ENCODE data around the gene TNFRSF1B. TPM values are rescaled to one million over a fixed set of nuclear protein-coding genes. Genes with fewer than 3 reads are reported as not detected.

Gene TNFRSF1B
- total and polyA plus RNA-seq, 5 donors from 2014 or later = 252 to 450 (median 394) TPM

DNA sequence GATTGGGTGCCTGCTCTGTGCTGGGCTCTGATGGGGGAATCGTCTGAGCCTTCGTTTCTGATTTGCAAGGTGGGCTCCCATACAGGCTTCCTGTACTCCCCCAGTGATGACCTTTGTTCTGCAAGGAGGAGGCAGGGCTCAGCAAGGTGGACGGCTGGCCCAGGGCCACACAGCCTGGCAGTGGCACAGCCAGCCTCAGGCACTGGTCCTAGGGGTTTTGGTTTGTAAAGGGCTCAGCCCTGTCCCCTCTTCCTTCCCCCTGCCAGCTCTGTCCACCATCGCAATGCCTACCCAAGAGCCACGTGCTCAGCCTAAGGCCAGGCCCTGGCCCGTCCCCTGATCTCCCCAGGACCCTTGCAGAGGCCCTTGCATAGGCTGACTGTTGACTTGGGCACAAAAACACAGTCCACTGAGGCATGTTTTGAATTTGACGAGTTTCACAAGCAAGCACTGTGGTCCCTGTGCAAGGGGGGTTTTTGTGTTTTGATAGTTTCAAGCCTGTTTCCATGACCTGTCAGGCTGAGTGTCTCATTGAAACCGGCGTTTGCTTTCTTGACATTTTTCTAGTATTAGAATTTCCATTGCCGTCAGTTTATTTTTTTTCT is 39.5 kb upstream of the TNFRSF1B start:
- Mint-ChIP-seq H3K36me3 (no peaks in the 10 kb centered on the region), H3K27ac (peak overlapping the region; percentile 98 to 99 (median 98)), H3K4me1 (peaks cover 13 to 74% (median 48%) of the 10 kb centered on the region in 4 donors), H3K27me3 (no peaks in the 10 kb centered on the region), H3K9me3 (no peaks in the 10 kb centered on the region), H3K4me3 (peak overlapping the region; percentile 67 to 79 (median 79))
- Histone ChIP-seq H3K36me3 (ENCODE audit: control insufficient read depth, insufficient read depth, low read length) (no peaks in the 10 kb centered on the region), H3K27me3 (ENCODE audit: control insufficient read depth, insufficient read depth, low read length) (no peaks in the 10 kb centered on the region), H3K4me3 (ENCODE audit: low read depth, low read length) (peak overlapping the region; percentile 42), H3K27ac (ENCODE audit: insufficient read depth, low read length, poor library complexity, severe bottlenecking) (peak overlapping the region; percentile 80), H3K9me3 (ENCODE audit: control insufficient read depth in 2 of 2, low read length in 2 of 2) (no peaks in the 10 kb centered on the region), H3K4me1 (ENCODE audit: control insufficient read depth, insufficient read depth, low read length, poor library complexity, severe bottlenecking) (peaks cover 63% of the 10 kb centered on the region)
- DNase-seq (peak in 2 of 3 donors; percentile 57 to 75), ATAC-seq (ENCODE audit: low read depth in 2 of 2) (peak; percentile 13 to 36)

DNA sequence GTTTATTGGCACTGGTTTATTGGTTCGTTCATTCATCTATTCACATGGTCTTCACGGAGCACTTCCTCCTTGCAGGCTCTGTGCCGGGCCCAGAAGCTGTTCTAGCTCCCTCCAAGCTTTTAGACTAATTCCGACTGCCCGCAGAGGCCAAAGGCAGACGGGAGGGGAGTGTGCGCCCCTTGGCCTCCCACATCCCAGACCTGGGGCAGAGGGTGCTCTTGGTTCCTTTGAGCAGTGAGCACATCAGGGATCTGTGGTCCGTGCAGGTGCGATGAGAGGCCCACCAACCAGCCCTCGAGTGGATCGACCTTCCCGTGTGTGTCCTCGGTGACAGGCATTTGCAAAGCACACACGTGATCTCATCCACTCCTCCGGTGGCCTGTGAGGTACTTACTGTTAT is 38.7 kb upstream of the TNFRSF1B start:
- Mint-ChIP-seq H3K9me3 (no peaks in the 10 kb centered on the region), H3K27ac (peak overlapping the region; percentile 98 to 99 (median 98)), H3K36me3 (no peaks in the 10 kb centered on the region), H3K4me3 (peak overlapping the region; percentile 67 to 79 (median 79)), H3K27me3 (no peaks in the 10 kb centered on the region), H3K4me1 (peaks cover 17 to 82% (median 55%) of the 10 kb centered on the region in 4 donors)
- H3K9me3 ChIP-seq (ENCODE audit: control insufficient read depth in 2 of 2, low read length in 2 of 2) = no peaks in the 10 kb centered on the region
- peaks cover 71% of the 10 kb centered on the region for H3K4me1 ChIP-seq (ENCODE audit: control insufficient read depth, insufficient read depth, low read length, poor library complexity, severe bottlenecking)
- ATAC-seq (ENCODE audit: low read depth in 2 of 2) = no peak
- H3K27ac ChIP-seq (ENCODE audit: insufficient read depth, low read length, poor library complexity, severe bottlenecking) = peak overlapping the region; percentile 80
- H3K4me3 ChIP-seq (ENCODE audit: low read depth, low read length) = peak overlapping the region; percentile 42
- no peaks in the 10 kb centered on the region for H3K27me3 ChIP-seq (ENCODE audit: control insufficient read depth, insufficient read depth, low read length)
- H3K36me3 ChIP-seq (ENCODE audit: control insufficient read depth, insufficient read depth, low read length) = no peaks in the 10 kb centered on the region
- DNase-seq = peak in 1 of 3 donors; percentile 65

DNA sequence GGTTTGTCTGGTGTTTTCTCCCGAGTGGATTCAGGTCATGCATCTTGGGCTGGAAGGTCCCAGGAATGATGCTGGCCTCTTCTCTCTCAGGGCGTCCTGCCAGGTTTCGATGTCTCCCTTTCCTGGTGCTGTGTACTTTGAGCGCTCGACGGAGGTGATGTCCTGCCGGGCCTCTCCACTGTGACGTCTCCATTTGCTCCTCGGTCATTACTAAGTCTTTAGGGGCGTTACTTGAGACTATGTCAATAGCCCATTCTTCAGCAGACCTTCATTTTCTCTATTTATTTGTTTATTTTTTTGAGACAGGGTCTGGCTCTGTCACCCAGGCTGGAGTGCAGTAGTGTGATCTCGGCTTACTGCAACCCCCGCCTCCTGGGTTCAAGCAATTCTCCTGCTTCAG is 37.2 kb upstream of the TNFRSF1B start:
- Histone ChIP-seq H3K4me1 (ENCODE audit: control insufficient read depth, insufficient read depth, low read length, poor library complexity, severe bottlenecking) (peaks cover 76% of the 10 kb centered on the region), H3K27me3 (ENCODE audit: control insufficient read depth, insufficient read depth, low read length) (no peaks in the 10 kb centered on the region), H3K4me3 (ENCODE audit: low read depth, low read length) (no peak overlapping the region), H3K27ac (ENCODE audit: insufficient read depth, low read length, poor library complexity, severe bottlenecking) (no peak overlapping the region), H3K9me3 (ENCODE audit: control insufficient read depth in 2 of 2, low read length in 2 of 2) (no peaks in the 10 kb centered on the region), H3K36me3 (ENCODE audit: control insufficient read depth, insufficient read depth, low read length) (no peaks in the 10 kb centered on the region)
- ATAC-seq (ENCODE audit: low read depth in 2 of 2) = no peak
- Mint-ChIP-seq H3K4me1 (peaks cover 19 to 91% (median 64%) of the 10 kb centered on the region in 4 donors), H3K27ac (peak overlapping the region; percentile 56 to 98 (median 94)), H3K36me3 (no peaks in the 10 kb centered on the region), H3K27me3 (no peaks in the 10 kb centered on the region), H3K9me3 (no peaks in the 10 kb centered on the region), H3K4me3 (peak overlapping the region in 2 of 4 donors; percentile 31 to 42)
- DNase-seq = no peak

DNA sequence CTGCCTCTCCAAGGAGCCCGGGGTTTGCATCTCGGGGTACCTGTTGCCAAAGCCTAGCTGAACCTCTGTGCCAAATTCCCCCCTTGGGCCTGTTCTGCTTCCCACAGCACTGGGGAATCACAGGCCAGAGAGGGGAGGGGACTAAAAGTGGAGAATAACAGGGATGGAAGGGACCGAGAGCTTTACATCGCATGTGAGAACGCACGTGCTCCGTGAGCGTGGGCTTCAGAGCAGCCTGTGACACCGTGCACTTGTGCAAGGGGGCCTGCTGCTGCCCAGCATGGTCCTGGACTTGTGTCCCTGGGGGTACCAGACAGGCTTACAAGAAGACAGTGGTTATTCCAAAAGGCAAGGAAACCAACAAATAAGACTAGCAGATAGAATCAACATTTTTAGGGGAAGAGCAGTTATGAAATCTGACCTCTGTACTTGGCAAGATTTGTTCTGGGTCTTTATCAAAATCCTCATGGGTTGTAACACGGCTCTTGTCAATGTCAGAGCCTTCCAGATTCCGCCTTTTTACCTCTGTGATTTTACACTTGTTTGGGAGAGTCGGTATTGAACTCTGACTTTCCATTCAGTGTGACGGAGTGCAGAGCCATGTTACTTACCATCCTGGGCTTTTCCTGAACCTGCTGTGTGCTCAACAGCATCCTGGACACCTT is 36.2 kb upstream of the TNFRSF1B start:
- no peaks in the 10 kb centered on the region for H3K36me3 Mint-ChIP-seq
- Histone ChIP-seq H3K27ac (ENCODE audit: insufficient read depth, low read length, poor library complexity, severe bottlenecking) (peak overlapping the region; percentile 88), H3K9me3 (ENCODE audit: control insufficient read depth in 2 of 2, low read length in 2 of 2) (no peaks in the 10 kb centered on the region), H3K36me3 (ENCODE audit: control insufficient read depth, insufficient read depth, low read length) (no peaks in the 10 kb centered on the region), H3K27me3 (ENCODE audit: control insufficient read depth, insufficient read depth, low read length) (no peaks in the 10 kb centered on the region), H3K4me3 (ENCODE audit: low read depth, low read length) (no peak overlapping the region), H3K4me1 (ENCODE audit: control insufficient read depth, insufficient read depth, low read length, poor library complexity, severe bottlenecking) (peaks cover 69% of the 10 kb centered on the region)
- H3K27me3 Mint-ChIP-seq = no peaks in the 10 kb centered on the region
- peak overlapping the region; percentile 66 to 98 (median 94) for H3K27ac Mint-ChIP-seq
- no peaks in the 10 kb centered on the region for H3K9me3 Mint-ChIP-seq
- ATAC-seq (ENCODE audit: low read depth in 2 of 2) = no peak
- DNase-seq = no peak
- H3K4me1 Mint-ChIP-seq = peaks cover 14 to 84% (median 56%) of the 10 kb centered on the region in 4 donors
- peak overlapping the region in 1 of 4 donors; percentile 48 for H3K4me3 Mint-ChIP-seq

DNA sequence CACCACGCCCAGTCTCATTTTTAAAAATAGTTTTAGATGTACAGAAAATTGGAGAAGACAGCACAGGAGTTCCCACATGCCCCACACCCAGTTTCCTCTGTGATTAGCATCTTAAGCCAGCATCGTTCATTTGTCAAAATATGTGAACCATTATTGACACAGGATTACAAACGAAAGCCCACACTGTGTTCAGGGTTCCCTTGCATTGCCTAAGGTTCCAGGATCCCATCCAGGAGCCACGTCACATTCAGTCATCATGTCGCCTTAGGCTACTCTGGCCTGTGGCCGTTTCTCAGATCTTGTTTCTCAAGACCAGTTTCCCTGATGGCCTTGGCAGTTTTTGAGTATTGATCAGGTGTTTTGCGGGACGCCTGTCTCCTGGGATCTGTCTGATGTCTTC is 34.7 kb upstream of the TNFRSF1B start:
- peaks cover 54% of the 10 kb centered on the region for H3K4me1 ChIP-seq (ENCODE audit: control insufficient read depth, insufficient read depth, low read length, poor library complexity, severe bottlenecking)
- H3K36me3 ChIP-seq (ENCODE audit: control insufficient read depth, insufficient read depth, low read length) = no peaks in the 10 kb centered on the region
- DNase-seq (peak in 1 of 3 donors; percentile 55), ATAC-seq (ENCODE audit: low read depth in 2 of 2) (no peak)
- H3K9me3 ChIP-seq (ENCODE audit: control insufficient read depth in 2 of 2, low read length in 2 of 2) = no peaks in the 10 kb centered on the region
- no peaks in the 10 kb centered on the region for H3K9me3 Mint-ChIP-seq
- H3K4me3 ChIP-seq (ENCODE audit: low read depth, low read length) = peak overlapping the region; percentile 57
- H3K27me3 Mint-ChIP-seq = no peaks in the 10 kb centered on the region
- H3K27ac Mint-ChIP-seq = peak overlapping the region; percentile 97 to 98 (median 97)
- H3K27ac ChIP-seq (ENCODE audit: insufficient read depth, low read length, poor library complexity, severe bottlenecking) = peak overlapping the region; percentile 88
- no peaks in the 10 kb centered on the region for H3K27me3 ChIP-seq (ENCODE audit: control insufficient read depth, insufficient read depth, low read length)
- H3K36me3 Mint-ChIP-seq = no peaks in the 10 kb centered on the region
- H3K4me3 Mint-ChIP-seq = peak overlapping the region; percentile 63 to 86 (median 78)
- peaks cover 14 to 77% (median 50%) of the 10 kb centered on the region in 4 donors for H3K4me1 Mint-ChIP-seq

DNA sequence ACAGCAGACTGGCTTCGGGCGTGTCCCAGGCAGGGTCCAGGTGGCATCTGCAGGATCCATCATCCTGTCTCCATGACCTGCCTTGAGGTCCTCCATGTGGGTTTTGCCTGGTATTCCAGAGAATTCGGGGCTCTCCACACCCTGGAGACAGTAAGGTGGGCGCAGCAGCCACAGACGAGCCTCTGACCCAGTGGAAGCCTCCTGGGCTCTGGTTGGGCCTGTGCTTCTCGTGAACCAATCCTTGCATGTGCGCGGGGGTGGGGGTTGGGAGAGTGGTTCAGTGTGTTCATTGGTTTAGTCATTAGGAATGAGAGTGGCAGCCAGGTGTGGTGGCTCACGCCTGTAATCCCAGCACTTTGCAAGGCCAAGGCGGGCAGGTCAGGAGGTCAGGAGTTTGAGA is 32.1 kb upstream of the TNFRSF1B start:
- Mint-ChIP-seq H3K27ac (peak overlapping the region in 1 of 3 donors; percentile 41), H3K36me3 (no peaks in the 10 kb centered on the region), H3K4me3 (no peak overlapping the region), H3K27me3 (no peaks in the 10 kb centered on the region), H3K4me1 (peaks cover 6 to 60% (median 37%) of the 10 kb centered on the region in 4 donors), H3K9me3 (no peaks in the 10 kb centered on the region)
- H3K36me3 ChIP-seq (ENCODE audit: control insufficient read depth, insufficient read depth, low read length) = no peaks in the 10 kb centered on the region
- no peaks in the 10 kb centered on the region for H3K27me3 ChIP-seq (ENCODE audit: control insufficient read depth, insufficient read depth, low read length)
- H3K4me3 ChIP-seq (ENCODE audit: low read depth, low read length) = no peak overlapping the region
- H3K27ac ChIP-seq (ENCODE audit: insufficient read depth, low read length, poor library complexity, severe bottlenecking) = no peak overlapping the region
- peaks cover 38% of the 10 kb centered on the region for H3K4me1 ChIP-seq (ENCODE audit: control insufficient read depth, insufficient read depth, low read length, poor library complexity, severe bottlenecking)
- DNase-seq = no peak
- no peak for ATAC-seq (ENCODE audit: low read depth in 2 of 2)
- H3K9me3 ChIP-seq (ENCODE audit: control insufficient read depth in 2 of 2, low read length in 2 of 2) = no peaks in the 10 kb centered on the region

DNA sequence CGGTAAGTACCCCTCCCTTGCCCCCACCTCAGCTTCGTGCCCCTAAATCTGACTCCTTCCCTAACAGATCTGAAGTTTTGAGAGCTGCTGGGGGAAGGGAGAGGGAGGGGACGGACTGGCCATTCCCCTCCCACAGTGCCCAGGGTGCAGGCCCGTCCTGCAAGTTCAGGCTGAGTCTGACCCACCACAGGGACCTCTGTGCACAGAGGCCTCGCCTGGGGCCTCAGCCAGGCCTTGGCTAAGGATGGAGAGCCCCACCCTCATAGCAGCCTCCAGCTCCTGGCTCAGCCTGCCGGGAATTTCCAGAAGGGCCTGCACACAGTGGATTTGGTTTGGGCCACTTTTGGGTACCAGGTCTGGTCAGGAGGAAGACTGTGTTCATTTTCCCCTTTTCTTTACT is 31.2 kb upstream of the TNFRSF1B start:
- Mint-ChIP-seq H3K27ac (peak overlapping the region; percentile 82 to 94 (median 91)), H3K9me3 (no peaks in the 10 kb centered on the region), H3K36me3 (no peaks in the 10 kb centered on the region), H3K4me1 (peaks cover 6 to 52% (median 35%) of the 10 kb centered on the region in 4 donors), H3K4me3 (peak overlapping the region in 1 of 4 donors; percentile 7), H3K27me3 (no peaks in the 10 kb centered on the region)
- Histone ChIP-seq H3K27me3 (ENCODE audit: control insufficient read depth, insufficient read depth, low read length) (no peaks in the 10 kb centered on the region), H3K36me3 (ENCODE audit: control insufficient read depth, insufficient read depth, low read length) (no peaks in the 10 kb centered on the region), H3K9me3 (ENCODE audit: control insufficient read depth in 2 of 2, low read length in 2 of 2) (no peaks in the 10 kb centered on the region), H3K4me1 (ENCODE audit: control insufficient read depth, insufficient read depth, low read length, poor library complexity, severe bottlenecking) (peaks cover 32% of the 10 kb centered on the region), H3K4me3 (ENCODE audit: low read depth, low read length) (no peak overlapping the region), H3K27ac (ENCODE audit: insufficient read depth, low read length, poor library complexity, severe bottlenecking) (peak overlapping the region; percentile 36)
- ATAC-seq (ENCODE audit: low read depth in 2 of 2) (no peak), DNase-seq (no peak)

Measured in CD4-positive, CD25-positive, alpha-beta regulatory T cell (primary cell).